ENCODE results near the gene C5orf47.

GRCh38 chr5:173963182-173963838 is 25.7 kb upstream of the C5orf47 start:
- TF ChIP-seq CTCF (IDR thresholded peaks at IDR 0.05) (no peak), POLR2A (IDR thresholded peaks at IDR 0.05) (peak; percentile 14)

All from prostate gland (tissue), 2 donors.